Fibroblast of lung (primary cell): Measurements from ENCODE around the gene TWF2.

Experiments
- CTCF ChIP-seq, 2 donors: IDR thresholded peaks in 1 of 2; conservative IDR thresholded peaks in 1 of 2; 1 replicate in 1 of 2; 2 replicates in 1 of 2; pipeline ENCODE4 v1.5.1; 2011 to 2012; ENCODE audit warnings: low read length in 2 of 2, control low read depth in 1 of 2, inconsistent platforms in 1 of 2, low read depth in 1 of 2, mild to moderate bottlenecking in 1 of 2
- EZH2 ChIP-seq: IDR thresholded peaks from 2 replicates; pipeline ENCODE4 v1.5.1; 2012; ENCODE audit warnings: low read length, control low read depth, mild to moderate bottlenecking; ENCODE audit errors: missing control alignments

GRCh38 chr3:52205727-52206372, 33.1 kb downstream of the TWF2 start:
- no peak for TF ChIP-seq CTCF (conservative IDR thresholded peaks at IDR 0.05 in 1 of 2, IDR thresholded peaks at IDR 0.05 in 1 of 2; ENCODE audit: low read depth in 1 of 2, low read length in 2 of 2)
- no peak for TF ChIP-seq EZH2
